HepG2 (cell line): ENCODE measurements around the gene TNP2. TPM values are rescaled to one million over a fixed set of nuclear protein-coding genes. Genes with fewer than 3 reads are reported as not detected.

Experiments used
- ADNP ChIP-seq: sonication (generic); formaldehyde crosslinking; IDR thresholded peaks from 2 replicates; pipeline ENCODE4 v1.4.0; 2020; ENCODE audit warnings: missing genetic modification reagents
- DZIP1 ChIP-seq: sonication (generic); formaldehyde crosslinking; IDR thresholded peaks from 2 replicates; pipeline ENCODE4 v1.5.0; 2020; ENCODE audit warnings: mild to moderate bottlenecking, missing genetic modification reagents
- ELF4 ChIP-seq: sonication (generic); formaldehyde crosslinking; IDR thresholded peaks from 2 replicates; pipeline ENCODE4 v1.5.0; 2020; ENCODE audit warnings: missing genetic modification reagents, mild to moderate bottlenecking, moderate library complexity, borderline replicate concordance
- FIP1L1 ChIP-seq: fragments of 200-400 bp; formaldehyde crosslinking; IDR thresholded peaks from 2 replicates; pipeline ENCODE4 v1.6.1; 2018; ENCODE audit warnings: low read depth, mild to moderate bottlenecking, low read length, moderate library complexity, borderline replicate concordance; ENCODE audit not compliant: insufficient read depth
- GTF3A ChIP-seq: sonication (generic); formaldehyde crosslinking; conservative IDR thresholded peaks from 2 replicates; pipeline ENCODE4 v1.4.0; 2020; ENCODE audit warnings: mild to moderate bottlenecking, missing genetic modification reagents
- MXD1 ChIP-seq: sonication (generic); formaldehyde crosslinking; IDR thresholded peaks from 2 replicates; pipeline ENCODE4 v1.4.0; 2020; ENCODE audit warnings: mild to moderate bottlenecking, missing genetic modification reagents
- MXI1 ChIP-seq: IDR thresholded peaks from 3 replicates; pipeline ENCODE4 v1.6.1; 2012; ENCODE audit warnings: low read depth, low read length, inconsistent platforms, borderline replicate concordance
- NFE2L1 ChIP-seq: sonication (generic); formaldehyde crosslinking; IDR thresholded peaks from 2 replicates; pipeline ENCODE4 v1.4.0; 2020; ENCODE audit warnings: missing genetic modification reagents, mild to moderate bottlenecking, borderline replicate concordance
- RFXAP ChIP-seq: sonication (generic); formaldehyde crosslinking; IDR thresholded peaks from 2 replicates; pipeline ENCODE4 v1.4.0; 2020; ENCODE audit warnings: missing genetic modification reagents, borderline replicate concordance
- SAFB2 ChIP-seq: sonication (generic); formaldehyde crosslinking; IDR thresholded peaks from 2 replicates; pipeline ENCODE4 v1.5.1; 2020; ENCODE audit warnings: missing genetic modification reagents, low read depth, mild to moderate bottlenecking, borderline replicate concordance
- SRY ChIP-seq: sonication (generic); formaldehyde crosslinking; IDR thresholded peaks from 2 replicates; pipeline ENCODE4 v1.8.0; 2022; ENCODE audit warnings: mild to moderate bottlenecking, missing genetic modification reagents
- STAG1 ChIP-seq: sonication (generic); formaldehyde crosslinking; IDR thresholded peaks from 2 replicates; pipeline ENCODE4 v1.4.0; 2020; ENCODE audit warnings: missing genetic modification reagents
- TBX2 ChIP-seq: sonication (generic); formaldehyde crosslinking; IDR thresholded peaks from 2 replicates; pipeline ENCODE4 v1.5.0; 2020; ENCODE audit warnings: missing genetic modification reagents, mild to moderate bottlenecking, borderline replicate concordance
- TEAD3 ChIP-seq: optimal IDR thresholded peaks from 2 replicates; pipeline ENCODE3; 2016; ENCODE audit warnings: borderline replicate concordance
- ZC3H4 ChIP-seq: sonication (generic); formaldehyde crosslinking; IDR thresholded peaks from 2 replicates; pipeline ENCODE4 v1.4.0; 2020; ENCODE audit warnings: missing genetic modification reagents, borderline replicate concordance
- ZNF18 ChIP-seq: sonication (generic); formaldehyde crosslinking; IDR thresholded peaks from 2 replicates; pipeline ENCODE4 v1.8.0; 2022; ENCODE audit warnings: mild to moderate bottlenecking, missing genetic modification reagents; ENCODE audit not compliant: insufficient replicate concordance
- ZNF230 ChIP-seq: sonication (generic); formaldehyde crosslinking; IDR thresholded peaks from 2 replicates; pipeline ENCODE4 v1.4.0; 2020; ENCODE audit warnings: mild to moderate bottlenecking, missing genetic modification reagents
- ZNF274 ChIP-seq: sonication (generic); formaldehyde crosslinking; IDR thresholded peaks from 2 replicates; pipeline ENCODE4 v1.5.1; 2020; ENCODE audit warnings: mild to moderate bottlenecking, missing genetic modification reagents
- ZNF501 ChIP-seq: sonication (generic); formaldehyde crosslinking; IDR thresholded peaks from 2 replicates; pipeline ENCODE4 v1.5.1; 2020; ENCODE audit warnings: mild to moderate bottlenecking, moderate library complexity, missing genetic modification reagents
- ZNF547 ChIP-seq: sonication (generic); formaldehyde crosslinking; IDR thresholded peaks from 2 replicates; pipeline ENCODE4 v1.5.1; 2020; ENCODE audit warnings: mild to moderate bottlenecking, missing genetic modification reagents
- ZNF616 ChIP-seq: sonication (generic); formaldehyde crosslinking; IDR thresholded peaks from 2 replicates; pipeline ENCODE4 v1.5.0; 2020; ENCODE audit warnings: low read depth, mild to moderate bottlenecking, missing genetic modification reagents
- ZNF619 ChIP-seq: sonication (generic); formaldehyde crosslinking; IDR thresholded peaks from 2 replicates; pipeline ENCODE4 v1.4.0; 2020; ENCODE audit warnings: mild to moderate bottlenecking, missing genetic modification reagents
- ZNF747 ChIP-seq: sonication (generic); formaldehyde crosslinking; IDR thresholded peaks from 2 replicates; pipeline ENCODE4 v1.8.1; 2023; ENCODE audit warnings: missing genetic modification reagents, mild to moderate bottlenecking, borderline replicate concordance
- ZNF775 ChIP-seq: sonication (generic); formaldehyde crosslinking; IDR thresholded peaks from 2 replicates; pipeline ENCODE4 v1.4.0; 2020; ENCODE audit warnings: missing genetic modification reagents, mild to moderate bottlenecking, moderate library complexity, borderline replicate concordance
- ZNF83 ChIP-seq: sonication (generic); formaldehyde crosslinking; IDR thresholded peaks from 2 replicates; pipeline ENCODE4 v1.4.0; 2020; ENCODE audit warnings: missing genetic modification reagents, mild to moderate bottlenecking, borderline replicate concordance
- ZNF879 ChIP-seq: sonication (generic); formaldehyde crosslinking; IDR thresholded peaks from 2 replicates; pipeline ENCODE4 v1.8.1; 2023; ENCODE audit warnings: missing genetic modification reagents
- ZSCAN9 ChIP-seq: IDR thresholded peaks from 2 replicates; pipeline ENCODE4 v1.6.1; 2016; ENCODE audit warnings: borderline replicate concordance
- polyA plus RNA-seq, 8 experiments: library from polyadenylated mRNA; depleted of rRNA in 3 of 8; stranded (reverse) in 7 of 8; unstranded in 1 of 8; fragments of >200 nt; fragmentation: Illumina TruSeq in 4 of 8; extraction: Trizol in 4 of 8; gene quantifications; 2 replicates each; pipeline versions ENCODE4 v1.2.1 to v1.2.3, GENCODE V29; 2011 to 2016; ENCODE audit warnings: low read depth in 4 of 8, missing spikeins in 1 of 8, mixed read lengths in 1 of 8; ENCODE audit not compliant: insufficient read depth in 1 of 8
- total RNA-seq, 5 experiments: library from RNA; depleted of rRNA; stranded (reverse); fragments of >200 nt; fragmentation: Illumina TruSeq; extraction: Trizol; gene quantifications; 2 replicates each; pipeline ENCODE4 v1.2.3, GENCODE V29; 2016; ENCODE audit warnings: low read depth in 1 of 5

TNP2 gene
- total and polyA plus RNA-seq, 2 of the 13 experiments (the other 11 are each of a cell fraction or from before 2014, with no cell fraction given), result not detected

GRCh38 chr16:11256661-11257130 lies 12.4 kb downstream of the TNP2 start (continued):
- 0 out of 2 replicates have a peak, but pooled peaks have one; percentile 11 for TF ChIP-seq ZNF747 (CRISPR knock-in tag)
- no peak for TF ChIP-seq TEAD3 (CRISPR knock-in tag)
- peak; percentile 96 for TF ChIP-seq ZNF501 (CRISPR knock-in tag)
- 0 out of 2 replicates have a peak, but pooled peaks have one; percentile 34 for TF ChIP-seq ZNF547 (CRISPR knock-in tag)
- no peak for TF ChIP-seq ZNF230
- no peak for TF ChIP-seq MXI1
- TF ChIP-seq RFXAP (CRISPR knock-in tag), result no peak
- no peak for TF ChIP-seq ZC3H4 (CRISPR knock-in tag)
- peak; percentile 70; the same call in 1 of the 2 replicates for TF ChIP-seq MXD1 (CRISPR knock-in tag)
- no peak for TF ChIP-seq ELF4 (CRISPR knock-in tag)
- TF ChIP-seq TBX2 (CRISPR knock-in tag), result no peak
- TF ChIP-seq ADNP (CRISPR knock-in tag), result no peak
- TF ChIP-seq ZNF18 (CRISPR knock-in tag), result no peak
- TF ChIP-seq ZSCAN9, result no peak; the same call in 1 of the 2 replicates
- TF ChIP-seq ZNF616 (CRISPR knock-in tag), result 0 out of 2 replicates have a peak, but pooled peaks have one; percentile 27
- no peak for TF ChIP-seq NFE2L1 (CRISPR knock-in tag)
- no peak for TF ChIP-seq GTF3A
- no peak for TF ChIP-seq ZNF83 (CRISPR knock-in tag)
- TF ChIP-seq ZNF775 (CRISPR knock-in tag), result no peak
- no peak for TF ChIP-seq SAFB2 (CRISPR knock-in tag)
- TF ChIP-seq ZNF879 (CRISPR knock-in tag), result no peak
- no peak for TF ChIP-seq FIP1L1
- no peak; the same call in 1 of the 2 replicates for TF ChIP-seq STAG1 (CRISPR knock-in tag)
- no peak for TF ChIP-seq ZNF619 (CRISPR knock-in tag)
- 0 out of 2 replicates have a peak, but pooled peaks have one; percentile 16 for TF ChIP-seq SRY (CRISPR knock-in tag)
- TF ChIP-seq DZIP1 (CRISPR knock-in tag), result 0 out of 2 replicates have a peak, but pooled peaks have one; percentile 17
- peak; percentile 0; the same call in 1 of the 2 replicates for TF ChIP-seq ZNF274 (CRISPR knock-in tag)
